NCI-H1092 (cell line): ENCODE data around the gene GAB4.

Experiments
- DNase-seq: peaks from one replicate; lab custom pipeline; 2025; lab: John Stamatoyannopoulos, UW

Gene GAB4

DNA sequence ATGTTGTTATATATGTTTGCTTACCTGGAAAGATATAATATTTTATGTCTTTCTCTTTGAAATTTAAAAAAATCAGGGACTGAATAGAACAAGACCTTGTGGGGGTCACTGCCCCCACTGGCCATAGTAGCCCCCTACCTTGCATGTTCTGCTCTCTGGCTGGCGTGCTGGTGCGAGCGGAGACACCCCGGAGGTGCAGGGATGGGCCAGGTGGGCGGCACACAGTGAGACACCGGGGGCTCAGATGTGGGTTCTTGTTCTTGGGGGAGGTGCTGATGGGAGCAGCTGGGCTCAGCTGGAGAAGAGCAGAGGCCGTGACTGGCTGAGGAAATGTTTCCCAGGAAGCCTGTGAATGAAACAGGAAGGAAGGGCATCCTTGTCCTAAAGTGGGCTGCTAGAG lies 20.2 kb downstream of the GAB4 start:
- no peak for DNase-seq

GRCh38 chr22:16975155-16975885 lies 32.7 kb downstream of the GAB4 start:
- DNase-seq, result no peak

GRCh38 chr22:16974298-16975084 lies 33.5 kb downstream of the GAB4 start:
- DNase-seq, result no peak

GRCh38 chr22:16973591-16974297 lies 34.3 kb downstream of the GAB4 start:
- no peak for DNase-seq

DNA sequence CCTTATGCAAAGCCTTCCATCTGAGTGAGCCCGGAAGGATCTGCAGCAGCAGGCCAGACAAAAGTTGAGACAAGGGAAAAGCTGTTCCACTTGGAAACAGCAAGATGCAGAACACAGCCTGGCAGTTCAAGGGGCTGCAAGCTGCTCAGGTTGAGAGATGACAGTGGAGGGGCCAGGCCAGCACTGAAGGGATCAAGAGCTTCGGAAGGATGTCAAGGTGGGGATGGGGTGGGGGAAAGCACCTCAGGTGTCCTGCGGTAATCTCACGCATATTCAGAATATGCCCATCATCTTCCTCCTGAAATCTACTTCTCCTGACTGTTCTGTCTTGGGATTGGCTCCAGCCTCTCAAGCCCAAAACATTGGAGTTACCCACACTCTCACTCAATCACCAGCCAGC lies 35.7 kb downstream of the GAB4 start:
- no peak for DNase-seq

DNA sequence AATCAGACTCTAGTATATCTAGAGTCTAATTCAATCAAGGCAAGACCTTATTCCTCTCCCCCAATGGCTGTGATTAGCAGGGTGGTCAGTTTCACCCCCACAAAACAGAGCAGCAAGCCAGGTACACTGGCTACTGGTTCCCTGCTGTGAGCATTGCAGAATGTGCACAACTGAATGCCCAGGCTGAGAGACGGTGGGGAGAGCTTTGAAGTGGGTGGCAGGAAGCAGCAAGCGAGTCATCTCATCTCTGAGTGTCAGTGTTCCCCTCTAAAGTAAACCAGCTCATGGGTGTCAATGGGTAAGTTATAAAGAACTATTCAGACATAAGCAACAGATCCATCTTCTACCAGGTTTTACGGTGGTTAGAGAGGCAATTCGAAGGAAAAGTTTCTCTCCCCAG lies 37.6 kb downstream of the GAB4 start:
- no peak for DNase-seq

DNA sequence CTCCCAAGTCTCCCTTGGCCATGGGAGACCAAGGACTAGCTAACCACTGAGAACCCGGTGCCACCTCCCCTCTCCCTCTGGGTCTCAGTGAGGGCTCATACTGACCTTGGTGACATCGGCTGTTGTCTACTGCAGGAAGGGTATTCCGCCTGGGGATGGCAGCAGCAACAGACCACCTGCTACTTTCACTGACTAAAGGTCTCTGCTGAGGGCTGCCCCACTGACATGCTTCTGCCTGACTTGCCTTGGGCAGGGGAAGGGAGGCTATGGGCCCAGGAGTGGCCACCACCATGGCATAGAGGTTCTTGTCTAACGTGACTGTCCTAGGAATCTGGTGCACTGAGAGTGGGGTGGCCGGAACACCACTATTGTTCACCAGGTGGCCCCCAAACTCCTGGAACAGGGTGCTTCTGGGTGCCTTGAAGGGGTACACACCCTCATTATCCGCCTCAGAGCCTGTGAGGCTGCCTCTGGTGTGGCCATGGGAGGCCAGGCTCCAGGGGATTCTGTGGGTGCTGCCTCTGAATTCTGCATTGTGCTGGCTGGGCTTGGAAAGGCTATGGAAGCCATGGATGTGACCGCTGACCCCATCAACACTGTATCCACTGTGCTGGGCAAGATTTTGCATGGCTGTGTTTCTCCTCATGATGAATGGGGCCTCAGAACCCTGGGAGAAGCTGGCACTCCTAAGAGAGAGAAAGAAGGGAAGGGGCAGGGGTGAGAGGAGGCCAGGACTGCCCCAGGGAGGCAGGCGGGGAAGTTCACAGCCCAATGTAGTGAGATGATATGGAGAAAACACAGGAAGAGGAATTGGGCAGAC lies 38.3 kb downstream of the GAB4 start:
- no peak for DNase-seq

DNA sequence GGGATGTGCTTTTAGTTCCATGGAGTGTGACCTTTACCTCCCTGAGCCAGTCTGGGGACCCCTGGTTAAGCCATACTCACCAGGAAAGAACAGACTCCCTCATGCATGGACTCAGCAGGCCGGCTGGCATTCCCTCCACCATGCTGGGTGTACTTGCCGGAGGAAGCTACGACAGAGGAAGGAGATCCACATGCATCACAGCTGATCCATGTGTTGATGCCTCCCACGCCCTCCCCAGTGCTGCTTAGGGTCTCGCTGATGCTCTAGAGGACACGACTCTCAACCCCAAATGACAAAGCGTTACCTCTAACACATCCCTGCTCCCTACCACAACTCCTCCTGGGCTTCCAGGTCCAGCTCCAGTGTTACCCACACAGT lies 39.8 kb downstream of the GAB4 start:
- DNase-seq, result no peak

GRCh38 chr22:16967453-16968217 lies 40.4 kb downstream of the GAB4 start:
- no peak for DNase-seq

DNA sequence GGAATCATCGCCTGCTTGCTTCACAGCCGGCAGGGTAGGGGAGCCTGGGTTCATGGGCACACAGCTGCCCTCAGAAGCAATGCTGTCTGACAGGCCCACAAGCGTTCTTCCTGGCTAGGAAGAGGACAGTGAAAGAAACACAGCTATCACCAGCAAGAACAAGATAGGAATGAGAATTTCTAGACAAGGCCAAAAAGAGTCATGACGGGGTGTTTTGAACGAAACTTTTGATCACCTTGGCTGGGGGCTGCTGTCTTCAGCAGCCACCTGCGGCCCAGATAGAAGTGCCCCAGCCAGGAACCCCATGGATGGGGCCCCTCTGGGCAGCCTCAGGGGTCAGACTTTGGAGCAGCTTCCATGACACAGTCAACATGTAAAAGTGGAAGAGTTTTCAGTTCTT lies 41.8 kb downstream of the GAB4 start:
- DNase-seq, result no peak

GRCh38 chr22:16965560-16965959 lies 42.5 kb downstream of the GAB4 start:
- DNase-seq, result no peak

GRCh38 chr22:16965083-16965482 lies 42.9 kb downstream of the GAB4 start:
- no peak for DNase-seq

DNA sequence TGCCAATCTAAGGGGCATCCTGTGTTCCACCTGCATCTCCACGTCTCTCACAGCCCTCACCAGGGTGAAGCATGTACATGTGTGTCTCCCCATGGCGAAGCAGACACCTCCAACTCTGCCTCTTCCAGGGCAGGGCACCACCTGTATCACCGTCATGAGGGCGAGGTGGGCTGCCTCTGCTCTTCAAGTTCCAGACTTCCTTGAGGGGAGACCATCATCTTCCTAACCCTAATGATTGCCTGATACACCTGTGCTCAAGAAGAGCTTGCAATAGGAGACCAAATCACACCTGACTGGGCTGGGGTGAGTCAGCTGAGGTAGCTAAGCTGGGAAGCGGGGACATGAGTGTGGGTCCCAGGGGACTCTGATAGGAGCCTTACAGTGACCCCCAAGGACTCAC lies 43.7 kb downstream of the GAB4 start:
- no peak for DNase-seq

DNA sequence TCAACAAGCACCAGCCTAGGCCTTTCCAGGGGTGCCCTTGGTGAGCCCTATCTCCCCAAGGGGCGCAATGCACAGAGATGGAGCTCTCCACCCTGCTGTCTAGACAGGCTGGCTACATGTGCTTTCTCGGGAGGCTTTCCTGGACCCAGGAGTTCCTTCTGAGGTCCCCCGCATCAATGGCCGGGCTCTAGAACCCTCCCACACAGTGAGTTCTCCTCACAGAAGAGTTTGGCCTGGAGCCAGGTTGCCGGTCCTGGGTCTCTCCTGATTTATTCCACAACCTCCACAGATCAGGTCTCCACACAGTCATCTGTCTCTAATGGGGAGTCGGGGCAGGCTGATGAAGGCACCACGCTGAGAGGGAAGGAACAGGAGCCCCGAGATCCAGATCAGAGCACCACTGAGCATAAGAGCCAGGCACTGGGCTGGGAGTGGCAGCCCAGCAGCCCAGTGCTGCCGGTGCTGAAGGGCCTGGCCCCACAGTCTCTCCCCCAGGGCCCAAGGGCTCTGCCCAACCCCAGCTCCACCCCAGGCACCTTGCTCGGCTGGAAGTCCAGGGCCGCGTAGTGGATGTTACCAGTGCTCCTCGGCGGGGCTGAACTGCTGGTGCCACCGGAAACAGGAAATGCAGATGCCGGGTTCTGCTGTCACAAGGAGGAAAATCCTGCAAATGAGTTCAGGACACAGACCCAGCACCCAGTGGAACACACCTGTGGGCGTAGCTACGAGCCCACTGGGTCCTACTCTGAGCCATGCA lies 44.7 kb downstream of the GAB4 start:
- no peak for DNase-seq

GRCh38 chr22:16962501-16962900 lies 45.5 kb downstream of the GAB4 start:
- DNase-seq, result no peak

DNA sequence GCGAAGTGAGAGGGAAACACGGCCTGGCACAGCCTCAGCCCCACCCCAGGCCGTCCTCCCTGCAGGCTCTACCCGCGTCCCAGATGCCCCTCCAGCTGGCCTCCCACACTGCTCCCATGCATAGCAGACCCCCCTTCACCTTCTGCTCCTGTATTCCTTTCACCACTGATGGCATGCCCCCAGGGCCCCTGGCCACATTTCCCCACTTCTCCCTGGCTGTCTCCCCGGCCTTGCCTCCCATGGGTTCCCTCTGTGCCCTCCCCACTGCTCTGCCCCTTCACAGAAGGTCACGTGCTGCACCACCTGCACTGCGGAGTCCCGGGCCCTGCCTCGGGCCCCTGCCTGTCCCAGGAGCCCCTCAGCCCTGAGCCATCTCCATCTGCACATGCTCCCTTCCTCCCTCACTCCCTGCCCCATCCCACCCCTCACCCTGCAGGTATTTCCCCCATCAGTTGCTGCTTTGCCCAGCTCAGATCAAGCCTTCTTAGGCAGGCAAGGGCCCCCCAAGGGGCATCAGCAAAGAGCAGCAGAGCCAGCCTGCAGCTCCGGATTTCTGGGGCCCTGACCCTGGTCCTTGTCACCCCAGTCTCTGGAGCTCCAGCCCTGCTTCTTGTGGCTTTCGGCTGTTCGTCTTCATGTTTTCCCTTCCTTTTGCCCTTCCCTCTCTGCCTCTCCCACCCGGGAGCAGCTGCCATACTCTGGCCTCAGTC lies 46.4 kb downstream of the GAB4 start:
- DNase-seq, result no peak

GRCh38 chr22:16960884-16961249 lies 47.2 kb downstream of the GAB4 start:
- no peak for DNase-seq

DNA sequence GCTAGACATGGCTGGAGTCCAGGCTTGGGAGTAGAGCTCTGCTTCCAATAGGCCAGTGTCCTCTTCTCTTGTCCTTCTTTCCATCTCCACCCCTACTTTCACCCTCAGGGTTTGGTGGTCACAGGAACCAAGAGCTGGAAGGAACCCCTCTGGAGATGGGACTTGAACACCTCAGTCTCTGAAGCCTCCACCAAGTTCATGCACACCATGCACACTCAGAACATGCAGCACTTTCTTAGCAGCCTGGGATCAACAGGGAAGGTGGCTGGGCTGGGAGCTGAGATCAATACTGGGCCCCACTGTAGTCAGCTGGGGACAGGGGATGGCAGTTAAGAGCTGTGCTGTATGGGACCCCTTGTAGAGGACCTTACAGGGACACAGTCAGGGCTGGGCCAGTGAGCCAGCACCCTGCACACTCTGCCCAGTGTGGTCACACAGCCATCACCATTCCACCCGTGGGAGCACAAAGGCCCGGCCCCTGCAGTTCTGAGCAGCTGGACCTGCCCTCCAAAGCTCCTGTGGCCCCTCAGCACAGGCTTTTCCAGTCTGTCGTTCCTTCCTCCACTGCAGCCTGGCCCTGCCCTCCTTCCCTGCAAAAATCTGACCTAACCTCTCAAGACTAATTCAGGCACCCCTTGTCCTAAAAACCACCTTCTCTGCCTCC lies 47.7 kb downstream of the GAB4 start:
- no peak for DNase-seq

DNA sequence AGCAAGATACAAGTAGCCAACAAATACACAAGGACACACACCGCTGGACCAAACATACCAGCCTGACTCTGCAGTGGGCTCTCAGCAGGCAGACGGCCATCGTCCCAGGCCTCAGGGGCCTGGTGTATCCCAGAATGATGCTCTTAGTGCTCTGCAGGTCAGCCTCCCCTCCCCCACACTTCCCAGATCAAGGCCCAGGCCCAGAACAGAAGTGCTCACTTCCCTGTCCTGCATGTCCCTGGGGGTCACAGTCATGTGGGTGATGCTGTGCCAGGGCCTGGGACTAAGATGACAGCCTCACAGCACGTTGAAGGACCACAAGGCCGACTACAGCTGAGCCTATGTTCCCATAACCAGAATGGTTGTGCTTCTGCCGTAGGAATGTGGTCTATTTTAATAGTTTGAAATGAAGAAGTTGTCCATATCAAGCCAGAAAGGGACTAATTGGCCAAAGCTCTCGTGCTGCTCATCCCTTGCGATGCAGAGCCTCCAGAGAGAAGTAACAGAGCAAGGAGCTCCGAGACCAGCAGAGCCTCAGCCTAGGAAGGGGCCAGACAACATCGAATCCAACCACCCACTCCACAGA lies 48.6 kb downstream of the GAB4 start:
- no peak for DNase-seq
